Mesothelial cell of epicardium (in vitro differentiated cells): Measurements from ENCODE around the gene FITM1. TPM values are rescaled to one million over a fixed set of nuclear protein-coding genes. Genes with fewer than 3 reads are reported as not detected.
A peak's percentile ranks its signal among the peaks of the same experiment; 100 is the strongest.

Experiments used
- DNase-seq, 2 experiments: peaks; one replicate each; pipeline ENCODE4 v3.0.0; 2021; ENCODE audit warnings: low spot score in 2 of 2; ENCODE audit not compliant: unreplicated experiment in 2 of 2
- H3K27ac Mint-ChIP-seq: 2 replicates; pipeline ENCODE4 v1.8.0; 2021; ENCODE audit warnings: mixed read lengths
- H3K27me3 Mint-ChIP-seq: 2 replicates; pipeline ENCODE4 v1.8.0; 2021; ENCODE audit warnings: low read depth, mixed read lengths
- H3K36me3 Mint-ChIP-seq: 2 replicates; pipeline ENCODE4 v1.8.0; 2021; ENCODE audit warnings: mixed read lengths
- H3K4me1 Mint-ChIP-seq: 2 replicates; pipeline ENCODE4 v1.8.0; 2021; ENCODE audit warnings: mixed read lengths
- H3K4me3 Mint-ChIP-seq: 2 replicates; pipeline ENCODE4 v1.8.0; 2021; ENCODE audit warnings: mild to moderate bottlenecking, moderate library complexity, mixed read lengths
- H3K9me3 Mint-ChIP-seq: 2 replicates; pipeline ENCODE4 v1.8.0; 2021; ENCODE audit warnings: mixed read lengths
- CTCF ChIP-seq: fragments of 200-600 bp; sonication (generic); IDR thresholded peaks from one replicate; pipeline ENCODE4 v1.5.0; 2021; ENCODE audit warnings: antibody characterized with exemption; ENCODE audit not compliant: unreplicated experiment
- total RNA-seq: library from RNA; stranded (reverse); gene quantifications from 3 replicates; pipeline ENCODE4 v1.2.1, GENCODE V29; 2021

Gene FITM1
- total RNA-seq, 1 donor from 2014 or later = 1.5 TPM

GRCh38 chr14:24132061-24132685, 1.7 kb downstream of the FITM1 start:
- Mint-ChIP-seq H3K27me3 (no peaks in the 10 kb centered on the region), H3K9me3 (no peaks in the 10 kb centered on the region), H3K36me3 (peaks cover 1% of the 10 kb centered on the region), H3K4me3 (no peak overlapping the region), H3K4me1 (peaks cover 14% of the 10 kb centered on the region), H3K27ac (no peak overlapping the region)
- TF ChIP-seq CTCF = no peak
- no peak for DNase-seq

GRCh38 chr14:24132976-24133375, 2.5 kb downstream of the FITM1 start:
- no peaks in the 10 kb centered on the region for H3K27me3 Mint-ChIP-seq
- DNase-seq = no peak
- no peak overlapping the region for H3K4me3 Mint-ChIP-seq
- H3K36me3 Mint-ChIP-seq = peaks cover 2% of the 10 kb centered on the region
- peaks cover 18% of the 10 kb centered on the region for H3K4me1 Mint-ChIP-seq
- no peak for TF ChIP-seq CTCF
- no peak overlapping the region for H3K27ac Mint-ChIP-seq
- no peaks in the 10 kb centered on the region for H3K9me3 Mint-ChIP-seq

- Mint-ChIP-seq H3K27ac (no peak overlapping the region), H3K4me3 (no peak overlapping the region), H3K27me3 (no peaks in the 10 kb centered on the region), H3K36me3 (peaks cover 5% of the 10 kb centered on the region), H3K4me1 (peaks cover 21% of the 10 kb centered on the region), H3K9me3 (no peaks in the 10 kb centered on the region)
- TF ChIP-seq CTCF = no peak
- DNase-seq = no peak
Observed at GRCh38 chr14:24133735-24134134, 3.3 kb downstream of the FITM1 start.

- Mint-ChIP-seq H3K36me3 (peaks cover 7% of the 10 kb centered on the region), H3K27me3 (no peaks in the 10 kb centered on the region), H3K9me3 (no peaks in the 10 kb centered on the region), H3K4me3 (peak overlapping the region; percentile 83), H3K4me1 (peaks cover 32% of the 10 kb centered on the region), H3K27ac (peak overlapping the region; percentile 92)
- DNase-seq = no peak
- TF ChIP-seq CTCF = no peak
Observed at GRCh38 chr14:24135584-24135833, 5.0 kb downstream of the FITM1 start.

GRCh38 chr14:24135834-24136683, 5.6 kb downstream of the FITM1 start, which contains the start of gene PSME1:
TSS of gene PSME1 (plus strand) at chr14:24136194. CDS start at chr14:24136263, 69 bp downstream.
- peaks cover 7% of the 10 kb centered on the region for H3K36me3 Mint-ChIP-seq
- peak; percentile 88 to 96 for DNase-seq
- H3K4me3 Mint-ChIP-seq = peak within 1 kb of the TSS; percentile 83
- H3K27ac Mint-ChIP-seq = peak within 1 kb of the TSS; percentile 92
- no peak for TF ChIP-seq CTCF
- H3K9me3 Mint-ChIP-seq = no peaks in the 10 kb centered on the region
- peaks cover 32% of the 10 kb centered on the region for H3K4me1 Mint-ChIP-seq
- H3K27me3 Mint-ChIP-seq = no peaks in the 10 kb centered on the region
